HUDEP-2 (cell line): ENCODE measurements around the gene FGF23.
A peak's percentile ranks its signal among the peaks of the same experiment; 100 is the strongest.

Experiments
- DNase-seq, 76 experiments: peaks; one replicate each; lab custom pipeline; 2025; ENCODE audit not compliant: unreplicated experiment in 76 of 76; lab: John Stamatoyannopoulos, UW

Gene FGF23

GRCh38 chr12:4386801-4387200 is 7.3 kb upstream of the FGF23 start:
- no peak for DNase-seq

- peak in 5 of 76 experiments; percentile 1 to 27 (median 7) for DNase-seq
Measured at GRCh38 chr12:4383304-4383865, 3.9 kb upstream of the FGF23 start.

- DNase-seq = no peak
Measured at GRCh38 chr12:4380332-4380731, 820 bp upstream of the FGF23 start.

DNA sequence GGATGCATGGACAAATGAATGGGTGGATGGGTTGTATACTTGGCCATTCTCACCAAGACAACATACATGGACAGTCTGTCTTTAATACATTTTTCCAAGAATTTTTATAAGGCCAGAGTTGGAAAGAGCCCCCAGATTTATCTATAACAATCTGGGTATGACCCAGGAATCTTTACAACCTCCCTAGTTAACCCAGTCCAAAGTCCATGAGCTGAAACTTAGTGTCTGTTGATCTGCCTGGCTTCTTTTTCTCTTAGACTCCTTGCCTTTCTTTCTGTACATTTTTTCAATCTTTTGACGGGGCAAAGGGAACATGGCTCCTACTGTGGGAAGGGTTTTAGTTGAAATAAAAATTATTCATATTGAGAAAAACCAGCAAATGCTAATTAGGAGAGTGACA is 740 bp downstream of the FGF23 start:
- no peak for DNase-seq

DNA sequence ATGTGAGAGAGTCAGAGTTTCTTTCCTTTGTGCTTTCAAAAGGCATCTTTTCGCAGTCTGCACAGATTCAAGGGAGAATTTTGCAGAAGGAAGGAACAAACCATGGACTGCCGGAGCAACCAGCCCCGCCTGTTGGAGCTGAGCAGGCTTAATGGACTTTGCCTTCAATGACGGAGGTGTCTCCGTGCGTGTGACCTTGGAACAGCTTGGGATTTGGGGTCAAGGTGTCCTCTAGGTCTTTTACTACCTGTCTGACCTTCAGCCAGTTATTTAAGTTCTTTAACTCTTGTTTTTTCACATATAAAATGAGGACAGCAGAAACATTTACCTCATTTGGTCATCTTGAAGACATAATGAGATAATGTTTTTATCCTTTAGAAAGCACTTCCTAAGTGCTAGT is 4.1 kb downstream of the FGF23 start:
- DNase-seq = no peak

- no peak for DNase-seq
Measured at GRCh38 chr12:4372653-4373052, 6.9 kb downstream of the FGF23 start.

DNA sequence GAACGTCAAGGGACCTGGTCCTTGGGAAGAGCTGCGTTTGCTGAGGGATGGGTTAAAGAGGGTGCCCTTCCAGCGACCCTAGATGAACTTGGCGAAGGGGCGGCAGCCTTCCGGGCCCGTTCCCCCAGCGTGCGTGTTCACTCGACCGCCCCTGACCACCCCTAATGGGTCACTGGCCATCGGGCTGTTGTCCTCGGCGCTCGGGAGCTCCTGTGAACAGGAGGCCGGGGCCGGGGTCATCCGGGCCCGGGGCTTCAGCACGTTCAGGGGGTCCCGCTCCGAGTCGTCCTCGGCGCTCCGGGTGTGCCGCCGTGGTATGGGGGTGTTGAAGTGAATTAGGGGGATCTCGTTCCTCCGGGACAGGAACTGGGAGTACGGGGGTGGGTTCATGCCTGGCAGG is 9.2 kb downstream of the FGF23 start:
- no peak for DNase-seq

GRCh38 chr12:4369548-4369947 is 10.0 kb downstream of the FGF23 start:
- DNase-seq = no peak

GRCh38 chr12:4366090-4366489 is 13.4 kb downstream of the FGF23 start:
- no peak for DNase-seq

- peak in 55 of 76 experiments; percentile 1 to 71 (median 37) for DNase-seq
Measured at GRCh38 chr12:4356041-4356327, 23.5 kb downstream of the FGF23 start.

GRCh38 chr12:4355156-4356040 is 24.1 kb downstream of the FGF23 start:
- peak in 3 of 76 experiments; percentile 1 to 22 (median 3) for DNase-seq

DNA sequence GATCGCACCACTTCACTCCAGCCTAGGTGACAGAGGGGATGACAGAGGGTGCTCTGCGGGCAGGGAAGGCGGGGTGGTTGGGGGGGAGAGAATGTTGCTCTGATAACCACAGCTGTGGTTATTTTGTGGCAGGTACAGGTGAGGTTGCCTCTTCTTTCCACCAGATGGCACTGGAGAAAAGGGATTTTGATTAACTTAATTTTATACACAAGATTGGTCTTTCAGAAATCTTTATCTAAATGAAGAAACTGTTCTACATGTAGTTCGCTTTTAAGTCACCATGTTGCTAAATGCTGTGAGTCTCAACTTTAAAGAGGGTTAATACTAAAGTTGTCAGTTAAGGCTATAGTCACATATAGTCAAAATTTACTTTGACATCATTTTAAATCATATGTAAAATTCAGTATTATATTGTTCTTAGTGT is 25.7 kb downstream of the FGF23 start:
- DNase-seq = peak in 3 of 76 experiments; percentile 1 to 3 (median 2)

- no peak for DNase-seq
Measured at GRCh38 chr12:4346931-4347330, 32.6 kb downstream of the FGF23 start.

- DNase-seq = no peak
Measured at GRCh38 chr12:4331842-4332241, 47.7 kb downstream of the FGF23 start.

GRCh38 chr12:4331221-4331620 is 48.3 kb downstream of the FGF23 start:
- no peak for DNase-seq

- no peak for DNase-seq
Measured at GRCh38 chr12:4330203-4330602, 49.3 kb downstream of the FGF23 start.

DNA sequence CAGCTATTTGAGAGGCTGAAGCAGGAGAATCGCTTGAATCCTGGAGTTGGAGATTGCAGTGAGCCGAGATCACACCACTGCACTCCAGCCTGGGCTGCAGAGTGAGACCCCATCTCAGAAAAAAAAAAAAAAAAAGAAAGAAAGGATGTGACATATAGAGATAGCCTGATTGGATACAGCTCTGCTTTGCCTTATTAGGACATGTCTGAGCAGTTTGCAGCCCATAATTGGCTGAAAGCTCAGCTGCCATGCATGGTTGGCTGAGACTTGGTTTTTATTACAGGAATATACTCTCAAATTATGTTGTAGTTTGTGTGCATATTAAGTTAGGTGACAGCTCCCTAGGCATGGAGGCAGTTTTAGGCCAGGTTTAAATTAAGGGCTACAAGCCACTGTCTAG is 52.2 kb downstream of the FGF23 start:
- DNase-seq = no peak

- no peak for DNase-seq
Measured at GRCh38 chr12:4325966-4326365, 53.5 kb downstream of the FGF23 start.

GRCh38 chr12:4324366-4324765 is 55.1 kb downstream of the FGF23 start:
- no peak for DNase-seq

- no peak for DNase-seq
Measured at GRCh38 chr12:4323396-4323795, 56.1 kb downstream of the FGF23 start.

DNA sequence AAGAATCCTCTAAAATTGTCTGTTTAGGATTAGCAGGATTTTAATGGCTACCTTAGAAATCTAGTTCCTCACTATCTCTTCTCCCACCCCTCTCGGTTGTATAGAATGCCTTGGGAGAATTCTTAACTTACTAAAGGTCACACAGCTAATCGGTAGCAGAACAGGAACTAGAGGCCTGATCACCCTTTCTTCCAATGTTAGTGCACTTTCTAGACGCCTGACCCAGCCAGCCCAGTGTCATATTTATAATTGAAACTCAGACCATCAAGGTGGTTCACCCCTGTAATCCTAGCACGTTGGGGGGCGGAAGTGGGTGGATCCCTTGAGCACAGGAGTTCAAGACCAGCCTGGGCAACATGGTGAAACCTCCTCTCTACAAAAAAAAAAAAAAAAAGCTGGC is 56.8 kb downstream of the FGF23 start:
- DNase-seq = no peak
